Epidermal melanocyte (primary cell): Measurements from ENCODE around the gene SCYGR4.
"Not testable (repeated sequence)": the region's sequence is repeated elsewhere in the genome, so short reads cannot be mapped to it uniquely, and the experiment has no call there.

Experiments
- DNase-seq: peaks from one replicate; pipeline ENCODE4 v3.0.0; 2011; ENCODE audit warnings: low spot score; ENCODE audit not compliant: insufficient read length

The SCYGR4 gene

DNA sequence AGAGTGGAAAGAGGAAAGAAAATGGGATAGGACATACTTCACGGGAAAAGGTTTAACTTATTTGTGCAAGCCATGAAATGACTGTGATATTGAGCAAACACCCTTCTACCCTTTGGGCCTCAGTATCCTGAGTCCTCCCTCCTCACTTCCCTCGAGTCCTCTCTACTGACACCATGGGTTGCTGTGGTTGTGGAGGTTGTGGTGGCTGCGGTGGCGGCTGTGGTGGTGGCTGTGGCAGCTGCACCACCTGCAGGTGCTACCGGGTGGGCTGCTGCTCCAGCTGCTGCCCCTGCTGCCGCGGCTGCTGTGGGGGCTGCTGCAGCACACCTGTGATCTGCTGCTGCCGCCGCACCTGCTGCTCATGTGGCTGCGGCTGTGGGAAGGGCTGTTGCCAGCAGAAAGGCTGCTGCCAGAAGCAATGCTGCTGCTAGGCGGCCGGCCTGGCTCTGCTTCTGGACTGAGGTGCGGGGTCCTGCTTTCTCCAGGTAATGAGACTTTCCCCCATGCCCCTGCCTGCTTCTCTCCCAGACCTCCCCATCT lies 49.4 kb downstream of the SCYGR4 start, which contains the start of gene SCYGR5:
SCYGR5 (plus strand) TSS at position 174 of the 540 bp plus-strand sequence; CDS start at position 174, 0 bp downstream.
- not testable (repeated sequence) for DNase-seq
